Uterus (tissue), 2 donors: ENCODE data around the gene SCFD2.

Experiments used
- POLR2A ChIP-seq, 2 donors: fragments of 450-650 bp; IDR thresholded peaks; one replicate each; pipeline ENCODE4 v1.6.1; 2016; ENCODE audit warnings: antibody characterized with exemption in 2 of 2, mild to moderate bottlenecking in 1 of 2, moderate library complexity in 1 of 2
- TF ChIP-seq, protein P1 (sequence below), 4 experiments: fragments of 200-600 bp in 2 of 4; fragments of 450-650 bp in 2 of 4; sonication (generic) in 2 of 4; IDR thresholded peaks; one replicate each; pipeline ENCODE4 v1.5.1; 2016 to 2019; ENCODE audit warnings: antibody characterized with exemption in 4 of 4, mild to moderate bottlenecking in 2 of 4, moderate library complexity in 1 of 4

GRCh38 chr4:52966781-52967180, 399.1 kb downstream of the SCFD2 start:
- TF ChIP-seq, protein P1, sequence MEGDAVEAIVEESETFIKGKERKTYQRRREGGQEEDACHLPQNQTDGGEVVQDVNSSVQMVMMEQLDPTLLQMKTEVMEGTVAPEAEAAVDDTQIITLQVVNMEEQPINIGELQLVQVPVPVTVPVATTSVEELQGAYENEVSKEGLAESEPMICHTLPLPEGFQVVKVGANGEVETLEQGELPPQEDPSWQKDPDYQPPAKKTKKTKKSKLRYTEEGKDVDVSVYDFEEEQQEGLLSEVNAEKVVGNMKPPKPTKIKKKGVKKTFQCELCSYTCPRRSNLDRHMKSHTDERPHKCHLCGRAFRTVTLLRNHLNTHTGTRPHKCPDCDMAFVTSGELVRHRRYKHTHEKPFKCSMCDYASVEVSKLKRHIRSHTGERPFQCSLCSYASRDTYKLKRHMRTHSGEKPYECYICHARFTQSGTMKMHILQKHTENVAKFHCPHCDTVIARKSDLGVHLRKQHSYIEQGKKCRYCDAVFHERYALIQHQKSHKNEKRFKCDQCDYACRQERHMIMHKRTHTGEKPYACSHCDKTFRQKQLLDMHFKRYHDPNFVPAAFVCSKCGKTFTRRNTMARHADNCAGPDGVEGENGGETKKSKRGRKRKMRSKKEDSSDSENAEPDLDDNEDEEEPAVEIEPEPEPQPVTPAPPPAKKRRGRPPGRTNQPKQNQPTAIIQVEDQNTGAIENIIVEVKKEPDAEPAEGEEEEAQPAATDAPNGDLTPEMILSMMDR (IDR thresholded peaks at IDR 0.05): no peak
- TF ChIP-seq POLR2A (IDR thresholded peaks at IDR 0.05): no peak
